ENCODE data around the gene MRS2. TPM values are rescaled to one million over a fixed set of nuclear protein-coding genes. Genes with fewer than 3 reads are reported as not detected.

MRS2 gene
- total RNA-seq, 1 donor from 2014 or later = 27.0 TPM

GRCh38 chr6:24469811-24470210 is 67.1 kb downstream of the MRS2 start:
- no peak for DNase-seq (ENCODE audit: low spot score)

DNA sequence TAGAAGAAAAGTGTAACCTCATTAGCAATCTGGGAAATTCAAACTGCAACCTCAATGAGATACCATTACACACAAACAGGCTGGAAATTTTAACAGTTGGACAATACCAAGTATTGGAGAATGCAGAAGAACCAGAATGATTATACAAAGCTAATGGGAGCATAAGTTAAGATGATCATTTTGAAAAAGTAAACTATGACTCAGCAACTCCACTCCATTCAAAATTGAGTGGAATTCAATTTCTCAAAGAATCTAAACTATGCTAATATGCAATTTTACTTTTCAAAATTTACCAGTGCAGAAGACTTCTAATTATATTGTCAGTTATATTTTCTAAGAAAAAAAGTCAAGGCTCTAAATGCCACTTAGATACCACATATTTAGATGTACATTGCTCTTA is 69.4 kb downstream of the MRS2 start:
- DNase-seq (ENCODE audit: low spot score) = no peak

Other genes starting within 250 kb of the MRS2 start
- gene DCDC2, start 44.9 kb upstream of the MRS2 start, total RNA-seq (ENCODE audit: insufficient read depth, low replicate concordance) = 4.3 TPM
- not detected for gene GPLD1, start 86.6 kb downstream of the MRS2 start, total RNA-seq (ENCODE audit: insufficient read depth, low replicate concordance)
- 3.4 TPM for gene ALDH5A1, start 92.0 kb downstream of the MRS2 start, total RNA-seq (ENCODE audit: insufficient read depth, low replicate concordance)
- 2.2 TPM for gene KIAA0319, start 243.3 kb downstream of the MRS2 start, total RNA-seq (ENCODE audit: insufficient read depth, low replicate concordance)